ENCODE results near the gene ZBTB8OS. TPM values are rescaled to one million over a fixed set of nuclear protein-coding genes. Genes with fewer than 3 reads are reported as not detected.

Gene ZBTB8OS
- total RNA-seq, 1 experiment from 2014 or later, result 49.2 TPM

DNA sequence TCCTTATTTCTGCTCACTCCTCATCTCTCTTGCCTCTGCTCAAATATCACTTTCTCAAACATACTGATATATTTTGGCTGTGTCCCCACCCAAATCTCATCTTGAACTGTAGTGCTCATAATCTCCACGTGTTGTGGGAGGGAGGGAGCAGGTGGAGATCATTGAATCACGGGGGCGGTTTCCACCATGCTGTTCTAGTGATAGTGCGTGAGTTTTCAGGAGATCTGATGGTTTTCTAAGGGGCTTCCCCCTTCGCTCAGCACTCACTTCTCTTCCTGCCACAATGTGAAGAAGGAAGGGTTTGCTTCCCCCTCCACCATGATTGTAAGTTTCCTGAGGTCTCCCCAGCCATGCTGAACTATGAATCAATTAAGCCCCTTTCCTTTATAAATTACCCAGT is 26.6 kb downstream of the ZBTB8OS start (continued):
- TF ChIP-seq, protein P1, sequence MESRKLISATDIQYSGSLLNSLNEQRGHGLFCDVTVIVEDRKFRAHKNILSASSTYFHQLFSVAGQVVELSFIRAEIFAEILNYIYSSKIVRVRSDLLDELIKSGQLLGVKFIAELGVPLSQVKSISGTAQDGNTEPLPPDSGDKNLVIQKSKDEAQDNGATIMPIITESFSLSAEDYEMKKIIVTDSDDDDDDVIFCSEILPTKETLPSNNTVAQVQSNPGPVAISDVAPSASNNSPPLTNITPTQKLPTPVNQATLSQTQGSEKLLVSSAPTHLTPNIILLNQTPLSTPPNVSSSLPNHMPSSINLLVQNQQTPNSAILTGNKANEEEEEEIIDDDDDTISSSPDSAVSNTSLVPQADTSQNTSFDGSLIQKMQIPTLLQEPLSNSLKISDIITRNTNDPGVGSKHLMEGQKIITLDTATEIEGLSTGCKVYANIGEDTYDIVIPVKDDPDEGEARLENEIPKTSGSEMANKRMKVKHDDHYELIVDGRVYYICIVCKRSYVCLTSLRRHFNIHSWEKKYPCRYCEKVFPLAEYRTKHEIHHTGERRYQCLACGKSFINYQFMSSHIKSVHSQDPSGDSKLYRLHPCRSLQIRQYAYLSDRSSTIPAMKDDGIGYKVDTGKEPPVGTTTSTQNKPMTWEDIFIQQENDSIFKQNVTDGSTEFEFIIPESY (IDR thresholded peaks at IDR 0.05; ENCODE audit: extremely low read depth, insufficient replicate concordance, low read length), result no peak
- TF ChIP-seq SP1 (IDR thresholded peaks at IDR 0.05; ENCODE audit: low read depth), result no peak
- TF ChIP-seq CBX3 (IDR thresholded peaks at IDR 0.05; ENCODE audit: low read depth), result no peak
- no peak for TF ChIP-seq YY1 (IDR thresholded peaks at IDR 0.05; ENCODE audit: extremely low read depth, insufficient replicate concordance, low read depth, low read length)

DNA sequence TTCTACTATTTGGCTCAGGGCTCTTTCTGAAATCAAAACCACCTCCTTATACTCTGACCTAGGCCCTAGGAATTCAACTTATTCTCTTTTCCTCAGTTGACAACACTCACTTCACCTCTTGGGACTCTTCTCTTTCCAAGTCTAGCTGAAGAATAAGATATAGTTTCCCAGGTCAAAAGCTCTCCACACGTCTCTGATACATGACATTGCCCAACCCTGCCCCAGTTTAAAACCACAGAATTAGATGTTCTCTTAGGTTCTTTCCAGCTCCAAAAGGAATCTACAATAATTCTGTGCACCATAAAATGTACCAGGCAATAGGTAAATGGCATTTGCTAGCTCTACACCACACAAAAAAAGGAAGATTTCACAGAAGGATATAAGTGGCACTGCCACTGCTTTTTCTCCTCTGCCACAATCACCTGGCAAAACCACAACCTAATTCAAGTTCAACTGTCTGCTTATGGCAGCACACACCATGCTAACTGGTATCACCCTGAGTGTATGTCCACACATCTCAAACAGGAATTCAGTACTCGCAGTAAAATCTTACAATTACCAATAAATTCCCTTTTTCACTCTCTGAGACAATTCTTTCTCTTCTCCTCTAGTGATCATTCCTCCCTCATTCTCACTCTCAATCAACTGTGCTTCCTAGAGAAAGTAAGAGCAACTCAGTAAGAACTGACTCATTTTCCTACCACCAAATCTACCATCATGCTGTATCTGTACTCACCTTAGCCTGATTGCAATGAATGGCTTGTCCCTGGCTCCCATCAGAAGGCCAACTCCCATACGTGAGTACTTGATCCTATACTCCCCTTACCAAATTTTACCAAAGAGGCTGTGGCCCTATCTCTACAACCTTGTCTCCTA is 27.3 kb downstream of the ZBTB8OS start:
- Histone ChIP-seq H3K36me3 (ENCODE audit: control insufficient read depth in 1 of 2, insufficient read depth in 2 of 2, low read length in 2 of 2) (peaks cover 3 to 7% of the 10 kb centered on the region in 2 experiments; a peak in 3 of 4 replicates), H2AFZ (ENCODE audit: low read depth, low read length, poor library complexity, severe bottlenecking) (no peak overlapping the region), H4K20me1 (ENCODE audit: insufficient read depth) (no peaks in the 10 kb centered on the region), H3K9me2 (ENCODE audit: insufficient read depth) (no peaks in the 10 kb centered on the region), H3K9ac (ENCODE audit: low read length) (no peak overlapping the region), H3K4me3 (replicated peaks in 1 of 2; ENCODE audit: low read depth in 1 of 2, low read length in 2 of 2) (no peak overlapping the region), H3K27ac (ENCODE audit: low read depth, low read length) (no peak overlapping the region), H3K79me2 (ENCODE audit: insufficient read depth, low read length) (0 out of 2 replicates have a peak, but pooled peaks cover 8% of the 10 kb centered on the region), H3K9me3 (ENCODE audit: control insufficient read depth in 1 of 2, insufficient read depth in 1 of 2, low read depth in 1 of 2, low read length in 2 of 2) (no peaks in the 10 kb centered on the region), H3K27me3 (ENCODE audit: insufficient read depth, low read length) (no peaks in the 10 kb centered on the region), H3K4me2 (ENCODE audit: low read length) (no peak overlapping the region), H3K4me1 (ENCODE audit: control insufficient read depth in 1 of 2, insufficient read depth in 2 of 2, low read length in 2 of 2) (no peaks in the 10 kb centered on the region)
- DNase-seq (ENCODE audit: low read depth, low spot score), result no peak
- no TSS peak for BruUV-seq (replicated peaks)
- RAD21 ChIA-PET (ENCODE audit: low non-redundant PET in 1 of 2, low total read pairs in 2 of 2, uncharacterized antibody in 2 of 2, unreplicated experiment in 2 of 2), result no interaction called here
- POLR2A ChIA-PET, result interaction anchor here (0.9 kb wide), 1 partner anchor 11 kb away, joined by 3 read pairs; no protein-coding TSS in a partner anchor
- intact Hi-C loops (cut with micrococcal nuclease), result no loop called here
- CTCF ChIA-PET, result no interaction called here
- no peak for ATAC-seq
- TF ChIP-seq CEBPB (IDR thresholded peaks at IDR 0.05; ENCODE audit: low read depth) (no peak), ZFX (IDR thresholded peaks at IDR 0.05) (no peak), CBX3 (IDR thresholded peaks at IDR 0.05; ENCODE audit: low read depth) (no peak), EZH2 (IDR thresholded peaks at IDR 0.05) (no peak), FOSL1 (IDR thresholded peaks at IDR 0.05; ENCODE audit: low read depth) (no peak), REST (IDR thresholded peaks at IDR 0.05; ENCODE audit: low read depth) (no peak), EGR1 (IDR thresholded peaks at IDR 0.05; ENCODE audit: low read depth) (no peak), EZH2phosphoT487 (IDR thresholded peaks at IDR 0.05; ENCODE audit: borderline replicate concordance) (no peak), JUND (IDR thresholded peaks at IDR 0.05) (no peak), SRF (IDR thresholded peaks at IDR 0.05; ENCODE audit: low read depth) (no peak), ELF1 (IDR thresholded peaks at IDR 0.05; ENCODE audit: borderline replicate concordance, low read depth) (no peak), SP1 (IDR thresholded peaks at IDR 0.05; ENCODE audit: low read depth) (no peak)
- TF ChIP-seq, protein P2, sequence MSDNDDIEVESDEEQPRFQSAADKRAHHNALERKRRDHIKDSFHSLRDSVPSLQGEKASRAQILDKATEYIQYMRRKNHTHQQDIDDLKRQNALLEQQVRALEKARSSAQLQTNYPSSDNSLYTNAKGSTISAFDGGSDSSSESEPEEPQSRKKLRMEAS (IDR thresholded peaks at IDR 0.05), result no peak
- TF ChIP-seq, protein P3, sequence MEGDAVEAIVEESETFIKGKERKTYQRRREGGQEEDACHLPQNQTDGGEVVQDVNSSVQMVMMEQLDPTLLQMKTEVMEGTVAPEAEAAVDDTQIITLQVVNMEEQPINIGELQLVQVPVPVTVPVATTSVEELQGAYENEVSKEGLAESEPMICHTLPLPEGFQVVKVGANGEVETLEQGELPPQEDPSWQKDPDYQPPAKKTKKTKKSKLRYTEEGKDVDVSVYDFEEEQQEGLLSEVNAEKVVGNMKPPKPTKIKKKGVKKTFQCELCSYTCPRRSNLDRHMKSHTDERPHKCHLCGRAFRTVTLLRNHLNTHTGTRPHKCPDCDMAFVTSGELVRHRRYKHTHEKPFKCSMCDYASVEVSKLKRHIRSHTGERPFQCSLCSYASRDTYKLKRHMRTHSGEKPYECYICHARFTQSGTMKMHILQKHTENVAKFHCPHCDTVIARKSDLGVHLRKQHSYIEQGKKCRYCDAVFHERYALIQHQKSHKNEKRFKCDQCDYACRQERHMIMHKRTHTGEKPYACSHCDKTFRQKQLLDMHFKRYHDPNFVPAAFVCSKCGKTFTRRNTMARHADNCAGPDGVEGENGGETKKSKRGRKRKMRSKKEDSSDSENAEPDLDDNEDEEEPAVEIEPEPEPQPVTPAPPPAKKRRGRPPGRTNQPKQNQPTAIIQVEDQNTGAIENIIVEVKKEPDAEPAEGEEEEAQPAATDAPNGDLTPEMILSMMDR (IDR thresholded peaks at IDR 0.05 in 2 of 3, conservative IDR thresholded peaks at IDR 0.05 in 1 of 3; ENCODE audit: borderline replicate concordance in 1 of 3, insufficient read depth in 1 of 3, low read depth in 2 of 3, low read length in 2 of 3), result no peak
- TF ChIP-seq, protein P4, sequence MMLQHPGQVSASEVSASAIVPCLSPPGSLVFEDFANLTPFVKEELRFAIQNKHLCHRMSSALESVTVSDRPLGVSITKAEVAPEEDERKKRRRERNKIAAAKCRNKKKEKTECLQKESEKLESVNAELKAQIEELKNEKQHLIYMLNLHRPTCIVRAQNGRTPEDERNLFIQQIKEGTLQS (IDR thresholded peaks at IDR 0.05), result no peak

Measured in HCT116 (cell line).